HG03175 (cell line): ENCODE data around the gene LYRM9.
"Not testable (repeated sequence)": the region's sequence is repeated elsewhere in the genome, so short reads cannot be mapped to it uniquely, and the experiment has no call there.

Experiments
- ATAC-seq: cut with Tn5 transposase; IDR thresholded peaks from one replicate; pipeline ENCODE4 v1.9.1; 2021; ENCODE audit warnings: mild to moderate bottlenecking, moderate library complexity; ENCODE audit not compliant: unreplicated experiment

Gene LYRM9

GRCh38 chr17:27845264-27846041 lies 47.7 kb downstream of the LYRM9 start:
- no peak for ATAC-seq

- no peak for ATAC-seq
Measured at GRCh38 chr17:27840688-27841087, 52.5 kb downstream of the LYRM9 start.

DNA sequence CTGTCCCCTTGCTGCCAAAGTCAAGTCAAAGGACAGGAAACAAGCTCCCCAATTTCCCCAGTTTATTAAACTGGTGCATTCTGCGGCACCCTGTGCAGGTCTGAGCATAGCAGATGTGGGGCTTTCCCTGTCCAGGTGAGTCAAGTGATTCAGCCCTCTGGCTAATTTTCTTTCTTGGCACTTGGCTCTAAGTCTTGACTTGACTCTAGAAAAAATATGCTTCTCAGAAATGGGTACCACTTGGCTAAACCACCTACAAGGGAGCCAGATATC lies 52.8 kb downstream of the LYRM9 start:
- ATAC-seq, result not testable (repeated sequence)

DNA sequence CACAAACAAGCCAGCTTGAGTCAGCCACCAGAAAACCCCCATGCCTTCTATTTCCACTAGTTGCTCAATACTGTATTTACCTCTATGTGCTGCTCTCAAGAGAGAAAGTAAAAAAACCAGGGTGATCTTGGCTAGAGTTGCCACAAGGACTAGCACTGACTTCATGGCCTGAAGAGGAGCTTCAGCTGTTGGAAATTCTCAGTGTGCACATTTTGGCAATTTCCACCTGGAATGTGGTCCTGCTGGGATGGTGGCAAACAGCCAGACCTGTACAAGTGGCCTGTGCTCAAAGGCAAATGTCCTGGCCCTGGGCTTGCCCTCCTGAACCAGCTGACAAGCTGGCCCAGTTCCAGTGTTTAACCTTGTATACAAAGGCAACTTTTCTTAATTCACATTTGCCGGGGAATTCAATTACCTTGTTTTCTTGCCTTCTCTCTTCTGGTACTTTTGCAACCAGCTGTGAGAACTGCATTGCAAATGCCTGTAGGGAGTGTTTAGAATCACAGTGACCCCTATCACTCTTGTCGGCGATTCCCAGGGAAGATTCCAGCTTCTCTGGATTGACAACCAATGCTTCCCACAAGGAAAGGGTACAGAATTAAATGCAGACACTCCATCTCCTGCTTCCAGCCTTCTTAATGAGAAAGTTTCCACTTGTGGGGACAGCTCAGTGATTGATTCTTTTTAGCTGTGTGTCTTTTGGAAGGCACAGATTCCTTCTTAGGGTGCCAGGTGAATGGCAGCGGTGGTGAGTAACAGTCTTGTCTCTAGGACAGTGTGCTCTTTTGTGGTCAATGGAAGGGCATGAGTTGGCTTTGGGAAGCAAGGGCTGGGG lies 53.4 kb downstream of the LYRM9 start:
- not testable (repeated sequence) for ATAC-seq

GRCh38 chr17:27838607-27839006 lies 54.6 kb downstream of the LYRM9 start:
- not testable (repeated sequence) for ATAC-seq

DNA sequence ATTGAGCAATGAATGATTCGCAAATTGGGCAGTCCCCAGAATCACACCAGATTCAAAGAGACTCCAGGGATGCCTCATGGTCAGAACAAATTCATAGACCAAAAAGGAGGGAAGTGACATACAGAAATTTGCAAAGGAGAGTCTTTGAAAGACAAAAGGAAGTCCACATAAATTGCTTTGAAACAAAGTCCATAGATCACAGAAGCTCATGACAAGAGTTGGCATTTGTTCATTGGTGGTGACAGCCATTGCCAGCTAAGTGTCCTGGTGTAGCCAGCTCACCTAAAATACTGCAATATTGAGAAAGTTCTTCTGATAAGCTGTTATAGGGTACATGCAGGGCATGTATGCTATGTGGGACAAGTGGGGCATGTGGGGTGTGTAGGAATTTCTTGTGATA lies 55.4 kb downstream of the LYRM9 start:
- not testable (repeated sequence) for ATAC-seq

DNA sequence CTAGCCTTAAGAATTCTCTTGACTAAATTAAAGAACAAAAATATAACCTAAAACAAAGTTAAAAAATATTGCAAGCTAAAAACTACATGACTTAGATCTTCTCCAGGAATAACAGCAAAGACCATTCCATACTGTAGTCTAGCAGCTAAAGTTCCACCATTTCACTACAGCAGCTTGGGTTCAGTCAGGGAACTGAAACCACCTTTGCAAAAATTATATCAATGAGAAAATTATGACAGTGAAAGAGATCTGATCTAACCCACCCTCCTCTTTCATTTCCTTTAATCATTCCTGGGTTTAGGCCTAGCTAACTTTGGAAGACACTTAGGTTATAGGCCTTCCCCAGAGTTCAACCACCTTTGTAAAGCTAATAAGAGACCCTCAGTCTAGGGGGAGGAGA lies 56.5 kb downstream of the LYRM9 start:
- ATAC-seq, result no peak

- no peak for ATAC-seq
Measured at GRCh38 chr17:27834571-27834970, 58.6 kb downstream of the LYRM9 start.

- ATAC-seq, result no peak
Measured at GRCh38 chr17:27832831-27833230, 60.3 kb downstream of the LYRM9 start.

- ATAC-seq, result not testable (repeated sequence)
Measured at GRCh38 chr17:27829888-27830287, 63.3 kb downstream of the LYRM9 start.

- ATAC-seq, result not testable (repeated sequence)
Measured at GRCh38 chr17:27829143-27829711, 63.9 kb downstream of the LYRM9 start.
